ENCODE data around the gene ATP6AP1.

Gene ATP6AP1

GRCh38 chrX:154464806-154465365, 36.4 kb downstream of the ATP6AP1 start:
- no peaks in the 10 kb centered on the region for H3K9me3 ChIP-seq (ENCODE audit: insufficient read depth, low read length)
- H3K27me3 ChIP-seq (ENCODE audit: low read depth, low read length): no peaks in the 10 kb centered on the region
- H3K36me3 ChIP-seq (replicated peaks; ENCODE audit: low read depth, low read length): no peaks in the 10 kb centered on the region
- no peaks in the 10 kb centered on the region for H4K20me1 ChIP-seq (ENCODE audit: insufficient read depth, low read length)
- no peak overlapping the region for H3K4me3 ChIP-seq (ENCODE audit: low read length)
- TF ChIP-seq CTCF (IDR thresholded peaks at IDR 0.05; ENCODE audit: low read depth, low read length) (no peak), EZH2phosphoT487 (IDR thresholded peaks at IDR 0.05; ENCODE audit: low read depth) (no peak)
- H3K9ac ChIP-seq (ENCODE audit: low read length): no peak overlapping the region
- H3K27ac ChIP-seq (ENCODE audit: low read length): no peak overlapping the region
- no peak overlapping the region for H3K4me2 ChIP-seq (ENCODE audit: low read length)
- 0 out of 2 replicates have a peak, but pooled peaks cover under 1% of the 10 kb centered on the region for H3K79me2 ChIP-seq (ENCODE audit: low read length)
- H2AFZ ChIP-seq (ENCODE audit: low read depth, low read length): no peak overlapping the region
- H3K4me1 ChIP-seq (ENCODE audit: low read length): no peaks in the 10 kb centered on the region

GRCh38 chrX:154465601-154466000, 37.1 kb downstream of the ATP6AP1 start:
- H3K36me3 ChIP-seq (replicated peaks; ENCODE audit: low read depth, low read length): no peaks in the 10 kb centered on the region
- no peak for TF ChIP-seq CTCF (IDR thresholded peaks at IDR 0.05; ENCODE audit: low read depth, low read length)
- TF ChIP-seq EZH2phosphoT487 (IDR thresholded peaks at IDR 0.05; ENCODE audit: low read depth): no peak
- no peaks in the 10 kb centered on the region for H3K79me2 ChIP-seq (ENCODE audit: low read length)
- H3K9me3 ChIP-seq (ENCODE audit: insufficient read depth, low read length): no peaks in the 10 kb centered on the region
- no peaks in the 10 kb centered on the region for H3K4me1 ChIP-seq (ENCODE audit: low read length)
- no peak overlapping the region for H2AFZ ChIP-seq (ENCODE audit: low read depth, low read length)
- H4K20me1 ChIP-seq (ENCODE audit: insufficient read depth, low read length): no peaks in the 10 kb centered on the region
- no peak overlapping the region for H3K4me3 ChIP-seq (ENCODE audit: low read length)
- H3K4me2 ChIP-seq (ENCODE audit: low read length): no peak overlapping the region
- no peak overlapping the region for H3K27ac ChIP-seq (ENCODE audit: low read length)
- H3K27me3 ChIP-seq (ENCODE audit: low read depth, low read length): no peaks in the 10 kb centered on the region
- H3K9ac ChIP-seq (ENCODE audit: low read length): no peak overlapping the region

GRCh38 chrX:154466036-154466435, 37.6 kb downstream of the ATP6AP1 start:
- H3K4me2 ChIP-seq (ENCODE audit: low read length): no peak overlapping the region
- no peak overlapping the region for H2AFZ ChIP-seq (ENCODE audit: low read depth, low read length)
- no peaks in the 10 kb centered on the region for H3K79me2 ChIP-seq (ENCODE audit: low read length)
- H3K4me1 ChIP-seq (ENCODE audit: low read length): no peaks in the 10 kb centered on the region
- H3K9me3 ChIP-seq (ENCODE audit: insufficient read depth, low read length): no peaks in the 10 kb centered on the region
- H3K9ac ChIP-seq (ENCODE audit: low read length): no peak overlapping the region
- H3K4me3 ChIP-seq (ENCODE audit: low read length): no peak overlapping the region
- no peaks in the 10 kb centered on the region for H4K20me1 ChIP-seq (ENCODE audit: insufficient read depth, low read length)
- TF ChIP-seq CTCF (IDR thresholded peaks at IDR 0.05; ENCODE audit: low read depth, low read length): no peak
- TF ChIP-seq EZH2phosphoT487 (IDR thresholded peaks at IDR 0.05; ENCODE audit: low read depth): no peak
- H3K27me3 ChIP-seq (ENCODE audit: low read depth, low read length): no peaks in the 10 kb centered on the region
- H3K36me3 ChIP-seq (replicated peaks; ENCODE audit: low read depth, low read length): no peaks in the 10 kb centered on the region
- H3K27ac ChIP-seq (ENCODE audit: low read length): no peak overlapping the region

- no peaks in the 10 kb centered on the region for H4K20me1 ChIP-seq (ENCODE audit: insufficient read depth, low read length)
- no peaks in the 10 kb centered on the region for H3K36me3 ChIP-seq (replicated peaks; ENCODE audit: low read depth, low read length)
- H2AFZ ChIP-seq (ENCODE audit: low read depth, low read length): no peak overlapping the region
- TF ChIP-seq EZH2phosphoT487 (IDR thresholded peaks at IDR 0.05; ENCODE audit: low read depth) (no peak), CTCF (IDR thresholded peaks at IDR 0.05; ENCODE audit: low read depth, low read length) (no peak)
- no peak overlapping the region for H3K4me3 ChIP-seq (ENCODE audit: low read length)
- H3K27ac ChIP-seq (ENCODE audit: low read length): no peak overlapping the region
- no peaks in the 10 kb centered on the region for H3K79me2 ChIP-seq (ENCODE audit: low read length)
- no peaks in the 10 kb centered on the region for H3K27me3 ChIP-seq (ENCODE audit: low read depth, low read length)
- H3K9me3 ChIP-seq (ENCODE audit: insufficient read depth, low read length): no peaks in the 10 kb centered on the region
- no peak overlapping the region for H3K9ac ChIP-seq (ENCODE audit: low read length)
- H3K4me2 ChIP-seq (ENCODE audit: low read length): no peak overlapping the region
- H3K4me1 ChIP-seq (ENCODE audit: low read length): no peaks in the 10 kb centered on the region
Observed at GRCh38 chrX:154466907-154467306, 38.4 kb downstream of the ATP6AP1 start.
